H1 (cell line): ENCODE measurements around the gene TNRC6C. TPM values are rescaled to one million over a fixed set of nuclear protein-coding genes. Genes with fewer than 3 reads are reported as not detected.

Experiments
- FOSL1 ChIP-seq: IDR thresholded peaks from 2 replicates; pipeline ENCODE4 v1.6.1; 2011; ENCODE audit warnings: mild to moderate bottlenecking, low read depth, low read length, moderate library complexity; ENCODE audit not compliant: insufficient read depth
- GTF2F1 ChIP-seq: IDR thresholded peaks from 2 replicates; pipeline ENCODE4 v1.6.1; 2012; ENCODE audit warnings: low read depth, low read length, improper control_type of control experiment, borderline replicate concordance
- NRF1 ChIP-seq: IDR thresholded peaks from 2 replicates; pipeline ENCODE4 v1.6.1; 2011; ENCODE audit warnings: mild to moderate bottlenecking, low read depth, low read length, improper control_type of control experiment
- POLR2AphosphoS5 ChIP-seq: IDR thresholded peaks from 2 replicates; pipeline ENCODE4 v1.6.1; 2011; ENCODE audit warnings: low read depth, low read length
- RBBP5 ChIP-seq: IDR thresholded peaks from 2 replicates; pipeline ENCODE4 v1.7.1; 2012; ENCODE audit warnings: low read depth, mild to moderate bottlenecking, inconsistent platforms, low read length, moderate library complexity, borderline replicate concordance
- SP1 ChIP-seq: IDR thresholded peaks from 2 replicates; pipeline ENCODE4 v1.6.1; 2011; ENCODE audit warnings: low read depth, low read length
- TAF1 ChIP-seq: IDR thresholded peaks from 2 replicates; pipeline ENCODE4 v1.6.1; 2011; ENCODE audit warnings: mild to moderate bottlenecking, low read depth, low read length
- polyA plus RNA-seq, 7 experiments: library from polyadenylated mRNA; depleted of rRNA in 3 of 7; stranded (reverse) in 5 of 7; unstranded in 2 of 7; fragments of >200 nt in 5 of 7; fragments of 200-250 nt in 2 of 7; gene quantifications; 1 replicate in 5 of 7; 2 replicates in 1 of 7; 4 replicates in 1 of 7; pipeline versions ENCODE4 v1.2.1 to v1.2.3, GENCODE V29; 2011 to 2013; ENCODE audit warnings: missing spikeins in 2 of 7, mixed read lengths in 2 of 7
- total RNA-seq: library from RNA; stranded (reverse); fragmentation: NEBNext Ultra II Directional; extraction: Animal tissue kit (Norgen Biotek cat#: 25700); gene quantifications from 2 replicates; pipeline ENCODE4 v1.2.1, GENCODE V29; 2021

TNRC6C gene
- total and polyA plus RNA-seq, 2 of the 8 experiments (the other 6 are each of a cell fraction or from before 2014, with no cell fraction given) = 2.8 to 28.9 TPM

GRCh38 chr17:77929180-77929564, 29.3 kb upstream of the TNRC6C start (continued):
- no peak for TF ChIP-seq RBBP5
- TF ChIP-seq FOSL1 = no peak
- TF ChIP-seq GTF2F1 = no peak
- TF ChIP-seq TAF1 = no peak
- TF ChIP-seq NRF1 = no peak
- no peak for TF ChIP-seq SP1
- TF ChIP-seq POLR2AphosphoS5 = no peak
